Caco-2 (cell line): ENCODE measurements around the gene FRMD4A. TPM values are rescaled to one million over a fixed set of nuclear protein-coding genes. Genes with fewer than 3 reads are reported as not detected.
A peak's percentile ranks its signal among the peaks of the same experiment; 100 is the strongest.
"Not testable (repeated sequence)": the region's sequence is repeated elsewhere in the genome, so short reads cannot be mapped to it uniquely, and the experiment has no call there.

ENCODE experiments used
- BruUV-seq: library from RNA; stranded (reverse); fragments of 400-500 nt; replicated peaks from 2 replicates; lab custom pipeline; 2021; lab: Mats Ljungman, UMichigan
- CTCF ChIA-PET: fragments of 300-600 bp; sonication (Branson Sonifier 250); formaldehyde crosslinking; loops from one replicate; lab custom pipeline; 2022; ENCODE audit warnings: antibody characterized with exemption; lab: Charles Lee
- POLR2A ChIA-PET: fragments of 300-600 bp; sonication (Branson Sonifier 250); formaldehyde crosslinking; loops from one replicate; lab custom pipeline; 2022; ENCODE audit warnings: antibody characterized with exemption; lab: Charles Lee
- DNase-seq, 2 experiments: peaks; one replicate each; pipeline versions ENCODE4 v3.0.0 to v3.0.0-alpha.2; 2020 to 2022
- H3K27me3 ChIP-seq: replicated peaks from 2 replicates; pipeline ENCODE4 v1.6.0; 2011; ENCODE audit warnings: low read length; ENCODE audit not compliant: control insufficient read depth, insufficient read depth
- H3K36me3 ChIP-seq: 2 replicates; pipeline ENCODE4 v1.5.1; 2011; ENCODE audit warnings: low read length; ENCODE audit not compliant: control insufficient read depth, insufficient read depth
- H3K4me1 ChIP-seq: fragments of 250-450 bp; sonication (Bioruptor Pico); 2 replicates; pipeline ENCODE4 v1.5.1; 2020; ENCODE audit warnings: mild to moderate bottlenecking
- H3K4me3 ChIP-seq: 2 replicates; pipeline ENCODE4 v1.5.1; 2011; ENCODE audit warnings: low read depth, mild to moderate bottlenecking, control low read depth, low read length
- H3K9me3 ChIP-seq: fragments of 250-450 bp; sonication (Bioruptor Pico); 2 replicates; pipeline ENCODE4 v1.5.1; 2020; ENCODE audit warnings: mild to moderate bottlenecking, moderate library complexity
- H3K27ac Mint-ChIP-seq: one replicate; pipeline ENCODE4 v1.8.0; 2022; ENCODE audit warnings: mixed read lengths; ENCODE audit not compliant: unreplicated experiment
- H3K27me3 Mint-ChIP-seq: one replicate; pipeline ENCODE4 v1.8.0; 2022; ENCODE audit warnings: mixed read lengths; ENCODE audit not compliant: insufficient read depth, unreplicated experiment
- H3K36me3 Mint-ChIP-seq: one replicate; pipeline ENCODE4 v1.8.0; 2022; ENCODE audit warnings: mild to moderate bottlenecking, mixed read lengths; ENCODE audit not compliant: insufficient read depth, unreplicated experiment
- H3K4me1 Mint-ChIP-seq: one replicate; pipeline ENCODE4 v1.8.0; 2022; ENCODE audit warnings: low read depth, mixed read lengths; ENCODE audit not compliant: unreplicated experiment
- H3K4me3 Mint-ChIP-seq: one replicate; pipeline ENCODE4 v1.8.0; 2022; ENCODE audit warnings: mild to moderate bottlenecking, moderate library complexity, mixed read lengths; ENCODE audit not compliant: unreplicated experiment
- H3K9me3 Mint-ChIP-seq: one replicate; pipeline ENCODE4 v1.8.0; 2022; ENCODE audit warnings: mixed read lengths; ENCODE audit not compliant: unreplicated experiment
- intact Hi-C: fragments of 100-400 bp; cut with micrococcal nuclease; formaldehyde crosslinking; loops from one replicate; pipeline ENCODE4 v1.10.0; 2022; ENCODE audit not compliant: unreplicated experiment
- total RNA-seq: library from RNA; stranded (reverse); gene quantifications from 2 replicates; pipeline ENCODE4 v1.2.3, GENCODE V29; 2022
- TF ChIP-seq, protein P1 (sequence below), 2 experiments: fragments of 200-600 bp in 1 of 2; IDR thresholded peaks; 1 replicate in 1 of 2; 2 replicates in 1 of 2; pipeline versions ENCODE4 v1.5.1 to v1.8.0; 2011 to 2022; ENCODE audit warnings: antibody characterized with exemption in 1 of 2, control low read depth in 1 of 2, inconsistent platforms in 1 of 2, low read depth in 1 of 2, low read length in 1 of 2, mild to moderate bottlenecking in 1 of 2, moderate library complexity in 1 of 2; ENCODE audit not compliant: insufficient read depth in 1 of 2, severe bottlenecking in 1 of 2, unreplicated experiment in 1 of 2

Gene FRMD4A
- total RNA-seq, 1 experiment from 2014 or later: 52.1 TPM

DNA sequence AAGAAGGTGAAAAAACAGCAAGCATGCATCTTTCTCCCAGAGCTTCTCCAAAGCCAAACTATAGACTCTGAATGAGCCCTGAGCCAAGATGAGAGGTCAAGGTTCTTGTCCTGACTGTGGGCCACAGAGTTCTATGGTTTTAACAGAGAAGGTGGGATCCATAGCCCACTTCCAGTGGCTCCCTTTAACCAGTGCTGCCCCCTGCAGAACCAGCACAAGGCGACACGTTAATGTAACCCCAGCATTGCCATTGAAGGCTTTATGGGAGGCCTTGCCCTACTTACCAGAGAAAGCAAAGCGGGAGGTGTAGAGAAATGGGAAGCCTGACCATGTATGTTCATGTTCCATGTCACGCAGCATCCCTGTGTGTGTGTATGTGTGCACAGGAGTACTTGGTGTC lies 500.3 kb downstream of the FRMD4A start:
- no peaks in the 10 kb centered on the region for H3K36me3 Mint-ChIP-seq
- no peak overlapping the region for H3K4me3 Mint-ChIP-seq
- no peaks in the 10 kb centered on the region for H3K4me1 Mint-ChIP-seq
- Histone ChIP-seq H3K4me1 (no peaks in the 10 kb centered on the region), H3K27me3 (no peaks in the 10 kb centered on the region), H3K36me3 (no peaks in the 10 kb centered on the region), H3K4me3 (no peak overlapping the region), H3K9me3 (no peaks in the 10 kb centered on the region)
- TF ChIP-seq, protein P1, sequence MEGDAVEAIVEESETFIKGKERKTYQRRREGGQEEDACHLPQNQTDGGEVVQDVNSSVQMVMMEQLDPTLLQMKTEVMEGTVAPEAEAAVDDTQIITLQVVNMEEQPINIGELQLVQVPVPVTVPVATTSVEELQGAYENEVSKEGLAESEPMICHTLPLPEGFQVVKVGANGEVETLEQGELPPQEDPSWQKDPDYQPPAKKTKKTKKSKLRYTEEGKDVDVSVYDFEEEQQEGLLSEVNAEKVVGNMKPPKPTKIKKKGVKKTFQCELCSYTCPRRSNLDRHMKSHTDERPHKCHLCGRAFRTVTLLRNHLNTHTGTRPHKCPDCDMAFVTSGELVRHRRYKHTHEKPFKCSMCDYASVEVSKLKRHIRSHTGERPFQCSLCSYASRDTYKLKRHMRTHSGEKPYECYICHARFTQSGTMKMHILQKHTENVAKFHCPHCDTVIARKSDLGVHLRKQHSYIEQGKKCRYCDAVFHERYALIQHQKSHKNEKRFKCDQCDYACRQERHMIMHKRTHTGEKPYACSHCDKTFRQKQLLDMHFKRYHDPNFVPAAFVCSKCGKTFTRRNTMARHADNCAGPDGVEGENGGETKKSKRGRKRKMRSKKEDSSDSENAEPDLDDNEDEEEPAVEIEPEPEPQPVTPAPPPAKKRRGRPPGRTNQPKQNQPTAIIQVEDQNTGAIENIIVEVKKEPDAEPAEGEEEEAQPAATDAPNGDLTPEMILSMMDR (IDR thresholded peaks at IDR 0.05; ENCODE audit: insufficient read depth in 1 of 2, low read depth in 1 of 2, low read length in 1 of 2, severe bottlenecking in 1 of 2, unreplicated experiment in 1 of 2): peak in 1 of 2 experiments; percentile 17
- BruUV-seq: no TSS peak
- ChIA-PET CTCF (no interaction called here), POLR2A (no interaction called here)
- H3K27me3 Mint-ChIP-seq: no peaks in the 10 kb centered on the region
- DNase-seq: no peak
- H3K27ac Mint-ChIP-seq: no peak overlapping the region
- H3K9me3 Mint-ChIP-seq: no peaks in the 10 kb centered on the region
- intact Hi-C loops: no loop called here

DNA sequence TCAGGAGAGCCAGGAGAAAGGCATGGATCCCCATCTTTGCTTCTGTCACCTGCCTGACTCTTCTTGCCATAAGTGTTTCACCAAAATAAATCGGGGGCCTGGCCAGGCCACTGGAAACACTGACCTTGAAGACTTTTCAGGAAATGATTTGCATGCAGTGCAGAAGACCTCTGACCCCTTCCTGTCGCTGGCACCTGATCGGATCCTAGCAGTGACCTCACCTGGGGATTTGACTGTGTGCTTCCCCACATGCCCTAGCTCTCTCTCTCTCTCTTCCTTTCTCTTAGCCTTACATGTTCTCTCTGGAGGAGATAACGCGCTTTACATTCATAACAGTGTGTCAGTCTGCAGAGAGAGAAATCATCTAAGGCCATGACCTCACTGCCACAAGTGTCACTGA lies 500.9 kb downstream of the FRMD4A start:
- CTCF ChIA-PET: no interaction called here
- Mint-ChIP-seq H3K9me3 (no peaks in the 10 kb centered on the region), H3K4me3 (no peak overlapping the region), H3K4me1 (no peaks in the 10 kb centered on the region), H3K27ac (no peak overlapping the region), H3K27me3 (no peaks in the 10 kb centered on the region), H3K36me3 (no peaks in the 10 kb centered on the region)
- Histone ChIP-seq H3K4me3 (no peak overlapping the region), H3K36me3 (no peaks in the 10 kb centered on the region), H3K4me1 (no peaks in the 10 kb centered on the region), H3K27me3 (no peaks in the 10 kb centered on the region), H3K9me3 (no peaks in the 10 kb centered on the region)
- intact Hi-C loops: no loop called here
- BruUV-seq: no TSS peak
- no peak for DNase-seq
- TF ChIP-seq, protein P1 (IDR thresholded peaks at IDR 0.05; ENCODE audit: insufficient read depth in 1 of 2, low read depth in 1 of 2, low read length in 1 of 2, severe bottlenecking in 1 of 2, unreplicated experiment in 1 of 2): no peak
- POLR2A ChIA-PET: no interaction called here

DNA sequence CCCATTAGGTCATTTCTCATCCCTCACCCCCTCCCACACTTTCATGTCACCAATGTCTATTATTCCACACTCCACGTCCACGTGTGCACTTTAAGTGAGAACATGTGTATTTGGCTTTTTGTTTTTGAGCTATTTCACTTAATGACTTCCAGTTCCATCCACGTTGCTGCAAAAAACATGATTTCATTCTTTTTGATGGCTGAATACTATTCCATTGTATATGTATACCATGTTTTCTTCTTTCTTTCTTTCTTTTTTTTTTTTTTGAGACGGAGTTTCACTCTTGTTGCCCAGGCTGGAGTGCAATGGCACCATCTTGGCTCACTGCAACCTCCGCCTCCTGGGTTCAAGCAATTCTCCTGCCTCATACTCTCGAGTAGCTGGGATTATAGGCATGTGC lies 502.4 kb downstream of the FRMD4A start:
- H3K36me3 Mint-ChIP-seq, H3K36me3 ChIP-seq, H3K4me1 ChIP-seq, DNase-seq, H3K9me3 ChIP-seq, POLR2A ChIA-PET, BruUV-seq, H3K4me3 ChIP-seq, H3K4me3 Mint-ChIP-seq, intact Hi-C loops, H3K27me3 Mint-ChIP-seq, H3K4me1 Mint-ChIP-seq, H3K9me3 Mint-ChIP-seq, H3K27ac Mint-ChIP-seq, CTCF ChIA-PET, H3K27me3 ChIP-seq: not testable (repeated sequence)
